Osteoblast (primary cell): ENCODE results near the gene MAP3K15. TPM values are rescaled to one million over a fixed set of nuclear protein-coding genes. Genes with fewer than 3 reads are reported as not detected.

Experiments
- DNase-seq: peaks from one replicate; pipeline ENCODE4 v3.0.0; 2011; ENCODE audit warnings: low spot score, mixed read lengths; ENCODE audit not compliant: insufficient read length; ENCODE audit errors: missing footprints
- H2AFZ ChIP-seq: 2 replicates; pipeline ENCODE4 v1.6.0; 2011; ENCODE audit warnings: mild to moderate bottlenecking, low read length
- H3K27ac ChIP-seq: 2 replicates; pipeline ENCODE4 v1.5.1; 2011; ENCODE audit warnings: mild to moderate bottlenecking, low read depth, low read length, moderate library complexity
- H3K27me3 ChIP-seq: 2 replicates; pipeline ENCODE4 v1.6.0; 2012; ENCODE audit warnings: mild to moderate bottlenecking, control low read depth, inconsistent platforms, low read length, moderate library complexity; ENCODE audit not compliant: insufficient read depth
- H3K36me3 ChIP-seq: 2 replicates; pipeline ENCODE4 v1.5.1; 2011; ENCODE audit warnings: mild to moderate bottlenecking, low read length, control low read depth, moderate library complexity; ENCODE audit not compliant: insufficient read depth
- H3K4me1 ChIP-seq: 2 replicates; pipeline ENCODE4 v1.5.1; 2011; ENCODE audit warnings: mild to moderate bottlenecking, low read length, control low read depth, moderate library complexity; ENCODE audit not compliant: insufficient read depth
- H3K4me2 ChIP-seq: 2 replicates; pipeline ENCODE4 v1.6.0; 2011; ENCODE audit warnings: mild to moderate bottlenecking, low read length; ENCODE audit not compliant: insufficient read depth
- H3K4me3 ChIP-seq: fragments of 200-600 bp; sonication (generic); 3 replicates; pipeline ENCODE4 v1.5.1; 2012; ENCODE audit warnings: mild to moderate bottlenecking, low read length, inconsistent platforms; ENCODE audit not compliant: insufficient read depth
- H3K79me2 ChIP-seq: 2 replicates; pipeline ENCODE4 v1.6.0; 2012; ENCODE audit warnings: mild to moderate bottlenecking, low read length, control low read depth, inconsistent platforms; ENCODE audit not compliant: insufficient read depth
- H3K9me3 ChIP-seq: 2 replicates; pipeline ENCODE4 v1.5.1; 2011; ENCODE audit warnings: low read depth, low read length, control low read depth
- H4K20me1 ChIP-seq: 2 replicates; pipeline ENCODE4 v1.6.0; 2012; ENCODE audit warnings: mild to moderate bottlenecking, low read length, control low read depth; ENCODE audit not compliant: insufficient read depth
- CTCF ChIP-seq: IDR thresholded peaks from 2 replicates; pipeline ENCODE4 v1.5.1; 2011; ENCODE audit warnings: mild to moderate bottlenecking, low read depth, low read length, moderate library complexity; ENCODE audit errors: extremely low read depth
- total RNA-seq: library from RNA; depleted of rRNA; stranded (reverse); fragments of >200 nt; gene quantifications from 2 replicates; pipeline ENCODE4 v1.2.3, GENCODE V29; 2012

MAP3K15 gene
- total RNA-seq, 1 donor, result under 0.01 TPM

- Histone ChIP-seq H3K9me3 (no peaks in the 10 kb centered on the region), H3K79me2 (peaks cover 11% of the 10 kb centered on the region), H3K36me3 (peaks cover 28% of the 10 kb centered on the region), H3K4me2 (no peak overlapping the region), H3K4me1 (no peaks in the 10 kb centered on the region), H3K27ac (no peak overlapping the region), H3K4me3 (no peak overlapping the region), H3K27me3 (no peaks in the 10 kb centered on the region), H4K20me1 (no peaks in the 10 kb centered on the region), H2AFZ (no peak overlapping the region)
- DNase-seq, result no peak
- TF ChIP-seq CTCF, result no peak
Observed at GRCh38 chrX:19350941-19351384, 164.3 kb downstream of the MAP3K15 start.

GRCh38 chrX:19349264-19349663, 166.0 kb downstream of the MAP3K15 start:
- Histone ChIP-seq H3K27me3 (no peaks in the 10 kb centered on the region), H3K79me2 (peaks cover 26% of the 10 kb centered on the region), H3K9me3 (no peaks in the 10 kb centered on the region), H3K4me1 (peaks cover 5% of the 10 kb centered on the region), H3K27ac (no peak overlapping the region), H2AFZ (no peak overlapping the region), H4K20me1 (no peaks in the 10 kb centered on the region), H3K4me3 (no peak overlapping the region), H3K4me2 (no peak overlapping the region), H3K36me3 (peaks cover 28% of the 10 kb centered on the region)
- no peak for DNase-seq
- TF ChIP-seq CTCF, result no peak

GRCh38 chrX:19347916-19348315, 167.4 kb downstream of the MAP3K15 start:
- no peak for TF ChIP-seq CTCF
- H3K4me3 ChIP-seq, result no peak overlapping the region
- H3K27me3 ChIP-seq, result no peaks in the 10 kb centered on the region
- H3K36me3 ChIP-seq, result peaks cover 15% of the 10 kb centered on the region
- H4K20me1 ChIP-seq, result no peaks in the 10 kb centered on the region
- peak overlapping the region; percentile 21 for H3K27ac ChIP-seq
- peaks cover 31% of the 10 kb centered on the region for H3K79me2 ChIP-seq
- H2AFZ ChIP-seq, result no peak overlapping the region
- H3K4me1 ChIP-seq, result peaks cover 5% of the 10 kb centered on the region
- no peaks in the 10 kb centered on the region for H3K9me3 ChIP-seq
- DNase-seq, result no peak
- H3K4me2 ChIP-seq, result no peak overlapping the region

GRCh38 chrX:19344661-19345060, 170.6 kb downstream of the MAP3K15 start:
- no peaks in the 10 kb centered on the region for H3K36me3 ChIP-seq
- no peak overlapping the region for H2AFZ ChIP-seq
- no peak for DNase-seq
- peaks cover 5% of the 10 kb centered on the region for H3K4me1 ChIP-seq
- no peaks in the 10 kb centered on the region for H4K20me1 ChIP-seq
- peaks cover 31% of the 10 kb centered on the region for H3K79me2 ChIP-seq
- no peak for TF ChIP-seq CTCF
- no peaks in the 10 kb centered on the region for H3K27me3 ChIP-seq
- H3K4me2 ChIP-seq, result peak overlapping the region; percentile 82
- H3K9me3 ChIP-seq, result no peaks in the 10 kb centered on the region
- H3K4me3 ChIP-seq, result peak overlapping the region; percentile 80
- peak overlapping the region; percentile 69 for H3K27ac ChIP-seq
